ENCODE data around the gene ASTN1. TPM values are rescaled to one million over a fixed set of nuclear protein-coding genes. Genes with fewer than 3 reads are reported as not detected.

The ASTN1 gene
- total and polyA plus RNA-seq, 3 experiments from 2014 or later, result not detected

- ChIA-PET CTCF (interaction anchor here (1.5 kb wide), 1 partner anchor 13 kb away, joined by 3 read pairs; no protein-coding TSS in a partner anchor), POLR2A (no interaction called here)
- no peak for DNase-seq
- no peaks in the 10 kb centered on the region for H3K4me1 Mint-ChIP-seq
- no peak overlapping the region for H3K27ac Mint-ChIP-seq
- peaks cover 0 to 4% (median 0%) of the 10 kb centered on the region in 5 donors for H3K9me3 Mint-ChIP-seq
- H3K27me3 Mint-ChIP-seq, result no peaks in the 10 kb centered on the region
- no peak overlapping the region for H3K4me3 ChIP-seq (ENCODE audit: low read length)
- no peaks in the 10 kb centered on the region for H3K36me3 Mint-ChIP-seq
- H3K27ac ChIP-seq (ENCODE audit: low read depth, low read length), result no peak overlapping the region
- H3K27me3 ChIP-seq (ENCODE audit: insufficient read depth, low read length, poor library complexity, severe bottlenecking), result no peaks in the 10 kb centered on the region
- H3K4me1 ChIP-seq (ENCODE audit: insufficient read depth, low read length), result no peaks in the 10 kb centered on the region
- no peak overlapping the region for H3K4me3 Mint-ChIP-seq
- no peaks in the 10 kb centered on the region for H3K9me3 ChIP-seq (ENCODE audit: low read length)
- no peaks in the 10 kb centered on the region for H3K36me3 ChIP-seq (ENCODE audit: insufficient read depth, low read length)
These were observed 110.0 kb downstream of the ASTN1 start for GRCh38 chr1:177054542-177054941.

GRCh38 chr1:177053648-177054047 lies 110.9 kb downstream of the ASTN1 start:
- Histone ChIP-seq H3K9me3 (ENCODE audit: low read length) (no peaks in the 10 kb centered on the region), H3K36me3 (ENCODE audit: insufficient read depth, low read length) (no peaks in the 10 kb centered on the region), H3K27ac (ENCODE audit: low read depth, low read length) (no peak overlapping the region), H3K4me1 (ENCODE audit: insufficient read depth, low read length) (no peaks in the 10 kb centered on the region), H3K4me3 (ENCODE audit: low read length) (no peak overlapping the region), H3K27me3 (ENCODE audit: insufficient read depth, low read length, poor library complexity, severe bottlenecking) (no peaks in the 10 kb centered on the region)
- Mint-ChIP-seq H3K27ac (no peak overlapping the region), H3K36me3 (no peaks in the 10 kb centered on the region), H3K9me3 (peaks cover 0 to 4% (median 0%) of the 10 kb centered on the region in 5 donors), H3K4me3 (no peak overlapping the region), H3K27me3 (no peaks in the 10 kb centered on the region), H3K4me1 (no peaks in the 10 kb centered on the region)
- DNase-seq, result no peak
- ChIA-PET POLR2A (no interaction called here), CTCF (no interaction called here)

GRCh38 chr1:177048314-177049069 lies 116.0 kb downstream of the ASTN1 start:
- Histone ChIP-seq H3K36me3 (ENCODE audit: insufficient read depth, low read length) (no peaks in the 10 kb centered on the region), H3K4me3 (ENCODE audit: low read length) (no peak overlapping the region), H3K27ac (ENCODE audit: low read depth, low read length) (no peak overlapping the region), H3K4me1 (ENCODE audit: insufficient read depth, low read length) (no peaks in the 10 kb centered on the region), H3K9me3 (ENCODE audit: low read length) (no peaks in the 10 kb centered on the region), H3K27me3 (ENCODE audit: insufficient read depth, low read length, poor library complexity, severe bottlenecking) (no peaks in the 10 kb centered on the region)
- H3K9me3 Mint-ChIP-seq, result peaks cover 0 to 8% (median 3%) of the 10 kb centered on the region in 5 donors
- H3K27me3 Mint-ChIP-seq, result peaks cover 0 to 2% of the 10 kb centered on the region in 2 donors
- CTCF ChIA-PET, result no interaction called here
- no peak for DNase-seq
- H3K27ac Mint-ChIP-seq, result no peak overlapping the region
- no peaks in the 10 kb centered on the region for H3K36me3 Mint-ChIP-seq
- POLR2A ChIA-PET, result no interaction called here
- no peaks in the 10 kb centered on the region for H3K4me1 Mint-ChIP-seq
- H3K4me3 Mint-ChIP-seq, result no peak overlapping the region

GRCh38 chr1:177045151-177045550 lies 119.4 kb downstream of the ASTN1 start:
- ChIA-PET CTCF (no interaction called here), POLR2A (no interaction called here)
- Mint-ChIP-seq H3K4me1 (no peaks in the 10 kb centered on the region), H3K27ac (no peak overlapping the region), H3K36me3 (no peaks in the 10 kb centered on the region), H3K4me3 (no peak overlapping the region), H3K27me3 (peaks cover 2 to 3% of the 10 kb centered on the region in 2 donors), H3K9me3 (peaks cover 0 to 4% (median 3%) of the 10 kb centered on the region in 5 donors)
- H3K27me3 ChIP-seq (ENCODE audit: insufficient read depth, low read length, poor library complexity, severe bottlenecking), result no peaks in the 10 kb centered on the region
- no peak for DNase-seq
- no peaks in the 10 kb centered on the region for H3K4me1 ChIP-seq (ENCODE audit: insufficient read depth, low read length)
- no peaks in the 10 kb centered on the region for H3K9me3 ChIP-seq (ENCODE audit: low read length)
- H3K36me3 ChIP-seq (ENCODE audit: insufficient read depth, low read length), result no peaks in the 10 kb centered on the region
- H3K27ac ChIP-seq (ENCODE audit: low read depth, low read length), result no peak overlapping the region
- no peak overlapping the region for H3K4me3 ChIP-seq (ENCODE audit: low read length)

GRCh38 chr1:177044390-177044789 lies 120.1 kb downstream of the ASTN1 start:
- no peaks in the 10 kb centered on the region for H3K27me3 ChIP-seq (ENCODE audit: insufficient read depth, low read length, poor library complexity, severe bottlenecking)
- no peak overlapping the region for H3K4me3 Mint-ChIP-seq
- CTCF ChIA-PET, result no interaction called here
- H3K4me3 ChIP-seq (ENCODE audit: low read length), result no peak overlapping the region
- H3K4me1 Mint-ChIP-seq, result no peaks in the 10 kb centered on the region
- H3K27me3 Mint-ChIP-seq, result peaks cover 2 to 3% of the 10 kb centered on the region in 2 donors
- no peak overlapping the region for H3K27ac ChIP-seq (ENCODE audit: low read depth, low read length)
- H3K9me3 Mint-ChIP-seq, result peaks cover 0 to 6% (median 3%) of the 10 kb centered on the region in 5 donors
- H3K36me3 ChIP-seq (ENCODE audit: insufficient read depth, low read length), result no peaks in the 10 kb centered on the region
- no peaks in the 10 kb centered on the region for H3K36me3 Mint-ChIP-seq
- no peaks in the 10 kb centered on the region for H3K4me1 ChIP-seq (ENCODE audit: insufficient read depth, low read length)
- POLR2A ChIA-PET, result no interaction called here
- no peaks in the 10 kb centered on the region for H3K9me3 ChIP-seq (ENCODE audit: low read length)
- no peak for DNase-seq
- no peak overlapping the region for H3K27ac Mint-ChIP-seq

GRCh38 chr1:177043597-177043996 lies 120.9 kb downstream of the ASTN1 start:
- Mint-ChIP-seq H3K4me3 (no peak overlapping the region), H3K4me1 (no peaks in the 10 kb centered on the region), H3K27ac (no peak overlapping the region), H3K9me3 (peaks cover 0 to 6% (median 3%) of the 10 kb centered on the region in 5 donors), H3K36me3 (no peaks in the 10 kb centered on the region), H3K27me3 (peaks cover 2 to 3% of the 10 kb centered on the region in 2 donors)
- H3K27ac ChIP-seq (ENCODE audit: low read depth, low read length), result no peak overlapping the region
- no peaks in the 10 kb centered on the region for H3K27me3 ChIP-seq (ENCODE audit: insufficient read depth, low read length, poor library complexity, severe bottlenecking)
- H3K4me3 ChIP-seq (ENCODE audit: low read length), result no peak overlapping the region
- ChIA-PET POLR2A (no interaction called here), CTCF (interaction anchor here (1.1 kb wide), 1 partner anchor 9 kb away, joined by 4 read pairs; no protein-coding TSS in a partner anchor)
- H3K36me3 ChIP-seq (ENCODE audit: insufficient read depth, low read length), result no peaks in the 10 kb centered on the region
- no peaks in the 10 kb centered on the region for H3K9me3 ChIP-seq (ENCODE audit: low read length)
- no peaks in the 10 kb centered on the region for H3K4me1 ChIP-seq (ENCODE audit: insufficient read depth, low read length)
- no peak for DNase-seq

GRCh38 chr1:177035586-177035985 lies 128.9 kb downstream of the ASTN1 start:
- Mint-ChIP-seq H3K36me3 (no peaks in the 10 kb centered on the region), H3K4me1 (no peaks in the 10 kb centered on the region)
- POLR2A ChIA-PET, result no interaction called here

GRCh38 chr1:177033628-177034027 lies 130.9 kb downstream of the ASTN1 start:
- POLR2A ChIA-PET, result no interaction called here

More at GRCh38 chr1:177035586-177035985, 128.9 kb downstream of the ASTN1 start:
- Mint-ChIP-seq H3K4me3 (no peak overlapping the region), H3K27ac (no peak overlapping the region), H3K9me3 (peaks cover 0 to 6% (median 3%) of the 10 kb centered on the region in 5 donors), H3K27me3 (peaks cover 0 to 2% of the 10 kb centered on the region in 2 donors)
- H3K27me3 ChIP-seq (ENCODE audit: insufficient read depth, low read length, poor library complexity, severe bottlenecking), result no peaks in the 10 kb centered on the region
- H3K36me3 ChIP-seq (ENCODE audit: insufficient read depth, low read length), result no peaks in the 10 kb centered on the region
- no peaks in the 10 kb centered on the region for H3K9me3 ChIP-seq (ENCODE audit: low read length)
- no peaks in the 10 kb centered on the region for H3K4me1 ChIP-seq (ENCODE audit: insufficient read depth, low read length)
- CTCF ChIA-PET, result no interaction called here
- no peak overlapping the region for H3K4me3 ChIP-seq (ENCODE audit: low read length)
- DNase-seq, result no peak
- no peak overlapping the region for H3K27ac ChIP-seq (ENCODE audit: low read depth, low read length)

More at GRCh38 chr1:177033628-177034027, 130.9 kb downstream of the ASTN1 start:
- Mint-ChIP-seq H3K27ac (no peak overlapping the region), H3K9me3 (peaks cover 0 to 6% (median 2%) of the 10 kb centered on the region in 5 donors), H3K4me1 (no peaks in the 10 kb centered on the region), H3K36me3 (no peaks in the 10 kb centered on the region), H3K4me3 (no peak overlapping the region), H3K27me3 (peaks cover 0 to 2% of the 10 kb centered on the region in 2 donors)
- no peaks in the 10 kb centered on the region for H3K27me3 ChIP-seq (ENCODE audit: insufficient read depth, low read length, poor library complexity, severe bottlenecking)
- DNase-seq, result no peak
- H3K27ac ChIP-seq (ENCODE audit: low read depth, low read length), result no peak overlapping the region
- no peak overlapping the region for H3K4me3 ChIP-seq (ENCODE audit: low read length)
- CTCF ChIA-PET, result no interaction called here
- no peaks in the 10 kb centered on the region for H3K9me3 ChIP-seq (ENCODE audit: low read length)
- no peaks in the 10 kb centered on the region for H3K36me3 ChIP-seq (ENCODE audit: insufficient read depth, low read length)
- no peaks in the 10 kb centered on the region for H3K4me1 ChIP-seq (ENCODE audit: insufficient read depth, low read length)

Measured in CD8-positive, alpha-beta memory T cell (primary cell).